GM23248 (cell line): ENCODE data around the gene ZSWIM4.

Experiments
- EZH2 ChIP-seq: fragments of 200-600 bp; sonication (generic); IDR thresholded peaks from 2 replicates; pipeline ENCODE4 v1.6.1; 2018; ENCODE audit warnings: antibody characterized with exemption, mild to moderate bottlenecking; ENCODE audit not compliant: insufficient read depth, poor library complexity, severe bottlenecking
- EZH2phosphoT487 ChIP-seq: fragments of 200-600 bp; sonication (generic); IDR thresholded peaks from 2 replicates; pipeline ENCODE4 v1.6.1; 2018; ENCODE audit warnings: antibody characterized with exemption, moderate library complexity, mild to moderate bottlenecking, low read depth; ENCODE audit not compliant: insufficient read depth

- TF ChIP-seq EZH2phosphoT487, result no peak
- no peak for TF ChIP-seq EZH2
Observed at GRCh38 chr19:13814550-13814949, 19.3 kb downstream of the ZSWIM4 start.
